Fibroblast of the aortic adventitia (primary cell): ENCODE measurements around the gene ELMOD1. TPM values are rescaled to one million over a fixed set of nuclear protein-coding genes. Genes with fewer than 3 reads are reported as not detected.

Source experiments
- DNase-seq: peaks from one replicate; pipeline ENCODE4 v3.0.0-alpha.2; 2010; ENCODE audit warnings: low read depth
- H3K4me3 ChIP-seq: 2 replicates; pipeline ENCODE4 v1.5.1; 2011; ENCODE audit warnings: low read depth, mild to moderate bottlenecking, control low read depth, low read length, moderate library complexity
- total RNA-seq: library from RNA; depleted of rRNA; stranded (reverse); fragments of >200 nt; gene quantifications from 2 replicates; pipeline ENCODE4 v1.2.3, GENCODE V29; 2012; ENCODE audit warnings: low replicate concordance
- TF ChIP-seq, protein P1 (sequence below): IDR thresholded peaks from 2 replicates; pipeline ENCODE4 v1.5.1; 2011; ENCODE audit warnings: mild to moderate bottlenecking, low read length, control low read depth, inconsistent platforms; ENCODE audit not compliant: insufficient read depth

ELMOD1 gene
- total RNA-seq, 1 donor, result 0.36 TPM

DNA sequence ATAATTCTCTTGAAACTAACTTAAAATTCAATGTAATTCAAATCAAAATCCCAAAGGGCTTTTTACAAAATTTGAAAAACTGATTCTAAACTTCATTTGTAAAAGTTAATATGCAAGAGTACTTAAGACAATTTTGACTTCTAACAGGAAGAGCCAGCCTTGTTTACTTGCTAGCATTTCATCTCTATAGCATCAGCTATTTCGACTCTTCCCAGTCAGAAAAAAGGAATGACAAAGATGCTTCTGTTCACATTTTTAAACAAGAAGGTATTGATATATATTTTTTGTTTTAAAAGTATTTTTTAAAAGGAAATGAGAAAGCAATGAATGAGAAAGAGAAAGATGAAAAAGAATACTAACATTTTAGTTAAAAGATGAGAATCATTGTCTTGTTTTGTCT is 104.5 kb downstream of the ELMOD1 start:
- DNase-seq, result peak; percentile 14
- TF ChIP-seq, protein P1, sequence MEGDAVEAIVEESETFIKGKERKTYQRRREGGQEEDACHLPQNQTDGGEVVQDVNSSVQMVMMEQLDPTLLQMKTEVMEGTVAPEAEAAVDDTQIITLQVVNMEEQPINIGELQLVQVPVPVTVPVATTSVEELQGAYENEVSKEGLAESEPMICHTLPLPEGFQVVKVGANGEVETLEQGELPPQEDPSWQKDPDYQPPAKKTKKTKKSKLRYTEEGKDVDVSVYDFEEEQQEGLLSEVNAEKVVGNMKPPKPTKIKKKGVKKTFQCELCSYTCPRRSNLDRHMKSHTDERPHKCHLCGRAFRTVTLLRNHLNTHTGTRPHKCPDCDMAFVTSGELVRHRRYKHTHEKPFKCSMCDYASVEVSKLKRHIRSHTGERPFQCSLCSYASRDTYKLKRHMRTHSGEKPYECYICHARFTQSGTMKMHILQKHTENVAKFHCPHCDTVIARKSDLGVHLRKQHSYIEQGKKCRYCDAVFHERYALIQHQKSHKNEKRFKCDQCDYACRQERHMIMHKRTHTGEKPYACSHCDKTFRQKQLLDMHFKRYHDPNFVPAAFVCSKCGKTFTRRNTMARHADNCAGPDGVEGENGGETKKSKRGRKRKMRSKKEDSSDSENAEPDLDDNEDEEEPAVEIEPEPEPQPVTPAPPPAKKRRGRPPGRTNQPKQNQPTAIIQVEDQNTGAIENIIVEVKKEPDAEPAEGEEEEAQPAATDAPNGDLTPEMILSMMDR, result no peak
- H3K4me3 ChIP-seq, result no peak overlapping the region

GRCh38 chr11:107696140-107696539 is 105.2 kb downstream of the ELMOD1 start:
- TF ChIP-seq, protein P1, result no peak
- peak; percentile 95 for DNase-seq
- H3K4me3 ChIP-seq, result no peak overlapping the region

- no peak overlapping the region for H3K4me3 ChIP-seq
- DNase-seq, result no peak
- TF ChIP-seq, protein P1, result no peak
These were observed 106.3 kb downstream of the ELMOD1 start for GRCh38 chr11:107697291-107697690.

DNA sequence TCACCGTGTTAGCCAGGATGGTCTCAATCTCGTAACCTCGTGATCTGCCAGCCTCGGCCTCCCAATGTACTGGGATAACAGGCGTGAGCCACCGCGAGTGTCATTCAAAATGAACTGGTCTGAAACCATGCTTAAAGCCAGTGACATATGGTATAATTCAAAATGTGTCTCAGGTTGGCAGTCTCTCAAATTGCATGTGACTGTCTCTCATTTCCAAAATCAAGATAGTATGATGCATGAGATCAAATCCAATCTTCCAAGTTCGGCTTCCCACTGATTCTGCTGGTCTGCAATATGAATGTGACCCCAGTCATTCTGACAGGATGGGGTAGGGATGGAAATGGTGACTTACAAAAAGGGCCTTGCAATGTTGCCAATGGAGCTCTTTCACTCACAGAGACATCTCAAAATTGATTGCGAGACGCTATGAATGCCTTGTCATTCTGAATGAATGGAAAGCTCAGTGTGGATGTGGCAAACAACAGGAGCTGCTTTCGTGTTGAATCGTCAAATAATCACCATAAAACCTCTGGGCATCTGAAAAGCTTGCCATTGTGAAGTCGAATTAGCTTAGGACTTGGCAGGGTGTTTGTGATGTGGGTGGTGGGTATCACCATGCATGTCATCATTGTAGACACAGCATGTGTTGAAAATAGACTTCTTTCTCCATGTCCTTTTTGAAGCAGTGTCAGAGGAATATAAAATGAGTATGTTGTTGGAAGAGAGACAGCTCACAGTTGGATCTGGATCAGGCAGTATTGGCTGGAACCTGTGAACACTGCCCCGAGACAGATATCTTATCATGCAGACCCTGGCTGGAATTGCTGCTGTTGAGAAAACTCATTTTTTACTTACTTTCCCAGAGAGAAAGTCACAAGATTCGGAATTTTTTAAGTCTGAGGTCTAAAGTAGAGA is 108.7 kb downstream of the ELMOD1 start:
- TF ChIP-seq, protein P1, result no peak
- DNase-seq, result peak; percentile 83

DNA sequence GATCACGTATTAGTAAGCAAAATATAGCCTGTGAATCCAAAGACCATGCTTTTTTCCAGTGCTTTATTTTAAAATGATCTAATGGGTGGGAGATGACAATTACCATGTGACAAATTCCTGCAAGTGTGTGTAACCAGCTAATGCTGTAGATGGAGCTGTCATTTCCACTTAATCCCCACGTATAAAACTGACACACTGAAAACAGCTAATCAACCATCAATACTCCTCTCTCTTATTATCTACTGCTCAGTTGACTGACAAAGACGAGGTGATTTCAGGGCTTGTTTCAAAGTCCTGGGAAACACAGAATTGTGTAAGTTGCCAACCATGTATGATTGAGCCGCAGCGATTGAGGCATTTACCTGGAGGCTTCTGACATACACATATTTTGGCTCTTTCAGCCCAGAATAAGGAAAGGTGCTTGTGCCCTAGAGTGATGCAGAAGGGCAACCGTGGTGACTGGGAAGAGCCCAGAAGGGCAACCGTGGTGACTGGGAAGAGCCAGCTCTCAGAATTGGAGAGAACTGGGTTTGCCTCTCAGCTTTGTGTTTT is 111.2 kb downstream of the ELMOD1 start:
- no peak overlapping the region for H3K4me3 ChIP-seq
- TF ChIP-seq, protein P1, result no peak
- DNase-seq, result no peak

More for the DNA sequence above, 108.7 kb downstream of the ELMOD1 start:
- no peak overlapping the region for H3K4me3 ChIP-seq

DNA sequence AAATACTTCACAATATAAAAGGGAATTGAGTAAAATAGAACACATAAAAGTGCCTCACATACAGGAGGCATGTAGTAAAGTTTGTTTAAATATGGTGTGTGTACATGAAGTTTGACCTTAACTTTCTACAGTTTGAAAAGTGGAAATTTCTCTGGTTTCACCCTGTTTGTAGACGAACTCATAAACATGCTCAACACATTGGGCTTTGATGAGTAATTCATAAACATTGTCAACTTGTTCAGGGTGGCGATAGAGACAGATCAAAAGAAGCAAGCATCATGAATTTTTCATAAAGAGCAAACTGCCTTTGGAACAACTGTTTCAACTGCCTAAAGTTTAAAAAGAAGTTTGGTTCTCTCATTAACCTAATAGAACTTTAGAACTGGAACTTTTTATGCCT is 111.8 kb downstream of the ELMOD1 start:
- no peak overlapping the region for H3K4me3 ChIP-seq
- TF ChIP-seq, protein P1, result no peak
- DNase-seq, result no peak
